ENCODE data around the gene OR51B6. TPM values are rescaled to one million over a fixed set of nuclear protein-coding genes. Genes with fewer than 3 reads are reported as not detected.

OR51B6 gene
- total and polyA plus RNA-seq, 9 donors, result not detected

GRCh38 chr11:5368502-5369043 is 17.3 kb downstream of the OR51B6 start:
- no peak for TF ChIP-seq POLR2A (IDR thresholded peaks at IDR 0.05)
- TF ChIP-seq CTCF (IDR thresholded peaks at IDR 0.05), result no peak
- no peak for TF ChIP-seq EP300 (IDR thresholded peaks at IDR 0.05)
- Histone ChIP-seq H3K4me3 (no peak overlapping the region), H3K9me3 (no peaks in the 10 kb centered on the region), H3K36me3 (no peaks in the 10 kb centered on the region), H3K4me1 (ENCODE audit: insufficient read depth) (peaks cover 2% of the 10 kb centered on the region), H3K27me3 (no peaks in the 10 kb centered on the region), H3K27ac (no peak overlapping the region)
- no peak for DNase-seq
- intact Hi-C loops (cut with DNase I), result no loop called here
- WGBS, 3 donors, result 35 to 43% (median 36%) methylated on average over 3 of the region's 3 CpGs

- H3K4me1 ChIP-seq (ENCODE audit: insufficient read depth), result peaks cover 2% of the 10 kb centered on the region
- H3K9me3 ChIP-seq, result no peaks in the 10 kb centered on the region
- no peaks in the 10 kb centered on the region for H3K36me3 ChIP-seq
- H3K27me3 ChIP-seq, result no peaks in the 10 kb centered on the region
- no peak for TF ChIP-seq EP300 (IDR thresholded peaks at IDR 0.05)
- TF ChIP-seq POLR2A (IDR thresholded peaks at IDR 0.05), result no peak
- TF ChIP-seq CTCF (IDR thresholded peaks at IDR 0.05), result no peak
- no peak for DNase-seq
- no peak overlapping the region for H3K4me3 ChIP-seq
- no peak overlapping the region for H3K27ac ChIP-seq
- intact Hi-C loops (cut with DNase I), result no loop called here
These were observed 18.5 kb downstream of the OR51B6 start for GRCh38 chr11:5369789-5370188.

- no peak overlapping the region for H3K4me3 ChIP-seq
- WGBS, 3 donors, result 71 to 79% (median 77%) methylated on average over 4 of the region's 4 CpGs
- peak in 1 of 3 donors; percentile 15 for TF ChIP-seq CTCF (IDR thresholded peaks at IDR 0.05)
- TF ChIP-seq EP300 (IDR thresholded peaks at IDR 0.05), result no peak
- intact Hi-C loops (cut with DNase I), result no loop called here
- H3K27me3 ChIP-seq, result no peaks in the 10 kb centered on the region
- DNase-seq, result no peak
- H3K36me3 ChIP-seq, result no peaks in the 10 kb centered on the region
- H3K27ac ChIP-seq, result no peak overlapping the region
- H3K9me3 ChIP-seq, result no peaks in the 10 kb centered on the region
- H3K4me1 ChIP-seq (ENCODE audit: insufficient read depth), result no peaks in the 10 kb centered on the region
These were observed 29.5 kb downstream of the OR51B6 start for GRCh38 chr11:5380740-5381342.

GRCh38 chr11:5383576-5383975 is 32.3 kb downstream of the OR51B6 start, which contains the start of gene OR51M1:
TSS of gene OR51M1 (plus strand) at chr11:5383812. CDS start at chr11:5389399, 5,587 bp downstream.
- Histone ChIP-seq H3K36me3 (no peaks in the 10 kb centered on the region), H3K4me1 (ENCODE audit: insufficient read depth) (no peaks in the 10 kb centered on the region), H3K27ac (no peak within 1 kb of the TSS), H3K9me3 (no peaks in the 10 kb centered on the region), H3K27me3 (no peaks in the 10 kb centered on the region), H3K4me3 (no peak within 1 kb of the TSS)
- DNase-seq, result no peak
- no peak for TF ChIP-seq EP300 (IDR thresholded peaks at IDR 0.05)
- intact Hi-C loops (cut with DNase I), result no loop called here
- 73 to 84% (median 77%) methylated on average over 1 of the region's 1 CpG for WGBS, 3 donors

GRCh38 chr11:5384335-5384734 is 33.0 kb downstream of the OR51B6 start:
- H3K27ac ChIP-seq, result no peak overlapping the region
- intact Hi-C loops (cut with DNase I), result no loop called here
- TF ChIP-seq CTCF (IDR thresholded peaks at IDR 0.05), result no peak
- no peak for TF ChIP-seq POLR2A (IDR thresholded peaks at IDR 0.05)
- TF ChIP-seq EP300 (IDR thresholded peaks at IDR 0.05), result no peak
- H3K9me3 ChIP-seq, result no peaks in the 10 kb centered on the region
- no peak overlapping the region for H3K4me3 ChIP-seq
- H3K27me3 ChIP-seq, result no peaks in the 10 kb centered on the region
- WGBS, 3 donors, result 71 to 87% (median 79%) methylated on average over 2 of the region's 2 CpGs
- no peak for DNase-seq
- no peaks in the 10 kb centered on the region for H3K36me3 ChIP-seq
- no peaks in the 10 kb centered on the region for H3K4me1 ChIP-seq (ENCODE audit: insufficient read depth)

Measured in ovary (tissue), 9 donors.